ENCODE measurements around the gene TRPC1. TPM values are rescaled to one million over a fixed set of nuclear protein-coding genes. Genes with fewer than 3 reads are reported as not detected.
A peak's percentile ranks its signal among the peaks of the same experiment; 100 is the strongest.

Gene TRPC1
- polyA plus RNA-seq, 1 donor from 2014 or later = 0.45 TPM

DNA sequence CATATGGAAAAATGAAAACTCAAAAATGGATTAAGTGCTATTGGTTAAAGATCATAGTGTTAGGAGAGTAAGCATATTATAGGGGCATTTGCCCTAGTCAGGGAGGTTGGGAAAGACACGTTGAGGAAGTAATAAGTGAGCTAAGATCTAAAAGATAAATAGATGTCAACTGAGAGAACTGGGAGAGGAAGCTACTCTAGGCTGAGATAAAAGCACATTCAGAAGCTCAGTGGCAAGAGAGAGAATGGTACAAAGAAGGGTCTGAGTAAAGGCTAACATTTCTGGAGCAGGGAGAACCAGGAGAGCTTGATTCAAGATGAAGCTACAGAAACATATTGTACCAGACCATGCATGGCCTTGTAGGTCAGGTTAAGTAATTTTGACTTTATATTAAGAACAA lies 63.9 kb downstream of the TRPC1 start:
- H3K36me3 Mint-ChIP-seq = peaks cover under 1% of the 10 kb centered on the region
- H3K27me3 Mint-ChIP-seq = no peaks in the 10 kb centered on the region
- no peaks in the 10 kb centered on the region for H3K9me3 Mint-ChIP-seq
- no peak overlapping the region for H3K4me3 Mint-ChIP-seq
- H3K4me1 Mint-ChIP-seq = no peaks in the 10 kb centered on the region
- H3K27ac Mint-ChIP-seq = no peak overlapping the region

DNA sequence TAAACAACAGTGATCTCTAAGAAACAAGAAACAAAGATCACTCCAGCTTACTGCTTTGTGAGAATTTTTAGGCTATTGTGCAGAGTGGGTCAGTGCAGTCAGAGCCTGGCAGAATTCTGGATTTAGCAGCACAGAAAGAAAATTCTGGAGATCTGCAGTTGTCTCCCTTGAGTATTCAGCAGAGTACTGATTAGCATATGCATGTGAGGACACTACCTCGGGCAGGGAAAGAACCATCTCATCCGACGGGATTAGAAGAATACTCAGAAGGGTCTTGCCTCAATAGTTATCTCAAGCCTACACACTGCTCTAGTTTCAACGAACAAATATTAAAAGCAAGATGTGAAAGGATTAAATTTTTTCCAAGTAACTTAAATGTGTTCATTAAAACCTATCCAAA lies 70.7 kb downstream of the TRPC1 start:
- no peaks in the 10 kb centered on the region for H3K4me1 Mint-ChIP-seq

DNA sequence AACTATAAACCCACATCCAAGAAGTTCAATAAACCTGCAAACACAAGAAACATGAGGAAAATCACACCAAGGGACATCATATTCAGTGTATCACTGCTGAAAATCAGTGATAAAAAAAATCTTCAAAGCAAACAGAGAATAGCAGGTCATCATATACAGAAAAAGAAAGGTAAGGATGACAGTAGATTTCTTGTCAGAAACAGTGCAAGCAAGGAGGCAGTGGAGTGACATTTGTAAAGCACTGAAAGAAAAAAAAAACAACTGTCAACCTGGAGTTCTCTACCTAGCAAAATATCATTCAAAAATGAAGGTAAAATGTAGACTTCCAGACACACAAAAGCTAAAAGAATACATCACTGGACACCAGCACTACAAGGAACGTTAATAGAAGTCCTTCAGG lies 71.5 kb downstream of the TRPC1 start:
- H3K4me3 Mint-ChIP-seq = no peak overlapping the region
- H3K4me1 Mint-ChIP-seq = no peaks in the 10 kb centered on the region
- no peaks in the 10 kb centered on the region for H3K9me3 Mint-ChIP-seq
- peaks cover 3% of the 10 kb centered on the region for H3K36me3 Mint-ChIP-seq
- H3K27me3 Mint-ChIP-seq = no peaks in the 10 kb centered on the region
- H3K27ac Mint-ChIP-seq = no peak overlapping the region

More for the DNA sequence above, 70.7 kb downstream of the TRPC1 start:
- Mint-ChIP-seq H3K36me3 (peaks cover 3% of the 10 kb centered on the region), H3K27me3 (no peaks in the 10 kb centered on the region), H3K27ac (no peak overlapping the region), H3K9me3 (no peaks in the 10 kb centered on the region), H3K4me3 (no peak overlapping the region)

DNA sequence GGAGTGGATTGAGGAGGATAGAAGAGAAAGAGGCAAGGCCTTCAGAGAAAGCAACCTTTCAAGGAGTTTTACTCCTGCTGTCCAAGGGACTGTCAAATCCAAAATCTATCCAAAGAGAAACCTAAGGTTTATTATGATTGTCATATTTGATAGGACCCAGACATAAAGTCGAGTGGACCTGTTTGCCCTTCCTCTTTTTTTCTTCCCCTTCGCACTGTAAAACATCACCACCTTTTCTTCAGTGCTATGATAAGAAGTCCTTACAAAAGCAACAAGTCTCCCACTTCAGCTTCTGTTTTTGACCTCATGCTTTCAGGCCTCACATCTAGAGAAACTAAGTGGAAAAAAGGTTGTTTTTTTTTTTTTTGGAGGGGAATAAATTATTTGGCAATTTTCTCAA lies 73.0 kb downstream of the TRPC1 start:
- Mint-ChIP-seq H3K27me3 (no peaks in the 10 kb centered on the region), H3K4me1 (no peaks in the 10 kb centered on the region), H3K27ac (no peak overlapping the region)

DNA sequence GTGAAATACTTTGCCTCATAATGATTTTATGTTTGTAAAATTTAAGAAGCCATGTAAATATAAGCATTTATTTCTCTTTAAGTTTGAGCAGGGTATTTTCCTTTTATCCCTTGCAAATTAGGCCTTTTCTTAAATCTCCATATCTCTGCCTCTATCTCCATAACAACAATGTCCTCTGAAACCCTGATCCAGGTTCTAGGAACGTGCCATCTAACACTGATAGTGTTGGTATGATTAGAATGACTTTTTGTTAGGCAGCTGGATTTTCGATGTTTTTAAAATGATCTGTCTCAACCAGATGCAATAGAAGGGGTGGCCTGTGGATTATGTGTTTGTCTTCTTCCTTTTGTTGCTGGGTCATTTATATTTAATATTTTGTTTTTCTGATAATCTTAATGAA lies 77.9 kb downstream of the TRPC1 start:
- no peak overlapping the region for H3K27ac Mint-ChIP-seq
- H3K4me3 Mint-ChIP-seq = no peak overlapping the region
- no peaks in the 10 kb centered on the region for H3K9me3 Mint-ChIP-seq
- no peaks in the 10 kb centered on the region for H3K27me3 Mint-ChIP-seq
- no peaks in the 10 kb centered on the region for H3K4me1 Mint-ChIP-seq
- peaks cover 6% of the 10 kb centered on the region for H3K36me3 Mint-ChIP-seq

More for the DNA sequence above, 73.0 kb downstream of the TRPC1 start:
- Mint-ChIP-seq H3K9me3 (no peaks in the 10 kb centered on the region), H3K4me3 (no peak overlapping the region), H3K36me3 (peaks cover 3% of the 10 kb centered on the region)

DNA sequence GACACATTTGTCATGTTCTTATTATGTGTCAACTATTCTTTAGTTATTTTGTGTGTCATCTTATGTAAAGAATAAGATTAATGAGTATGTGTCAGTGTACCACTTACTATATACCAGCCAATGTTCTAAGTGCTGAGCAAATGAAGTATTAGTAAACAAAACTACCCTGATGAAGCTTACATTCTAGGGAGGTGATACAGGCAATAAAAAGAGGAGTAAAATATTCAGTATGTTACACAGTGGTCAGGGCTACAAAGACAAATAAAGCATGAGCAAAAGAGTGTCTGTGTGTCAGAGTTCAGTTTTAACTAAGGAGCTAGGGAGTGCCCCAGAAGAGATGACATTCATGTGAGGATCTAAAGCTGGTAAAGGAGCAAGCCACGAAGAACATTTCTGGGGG lies 79.1 kb downstream of the TRPC1 start:
- Mint-ChIP-seq H3K9me3 (no peaks in the 10 kb centered on the region), H3K27ac (no peak overlapping the region), H3K36me3 (peaks cover 7% of the 10 kb centered on the region), H3K27me3 (no peaks in the 10 kb centered on the region), H3K4me3 (no peak overlapping the region), H3K4me1 (no peaks in the 10 kb centered on the region)

DNA sequence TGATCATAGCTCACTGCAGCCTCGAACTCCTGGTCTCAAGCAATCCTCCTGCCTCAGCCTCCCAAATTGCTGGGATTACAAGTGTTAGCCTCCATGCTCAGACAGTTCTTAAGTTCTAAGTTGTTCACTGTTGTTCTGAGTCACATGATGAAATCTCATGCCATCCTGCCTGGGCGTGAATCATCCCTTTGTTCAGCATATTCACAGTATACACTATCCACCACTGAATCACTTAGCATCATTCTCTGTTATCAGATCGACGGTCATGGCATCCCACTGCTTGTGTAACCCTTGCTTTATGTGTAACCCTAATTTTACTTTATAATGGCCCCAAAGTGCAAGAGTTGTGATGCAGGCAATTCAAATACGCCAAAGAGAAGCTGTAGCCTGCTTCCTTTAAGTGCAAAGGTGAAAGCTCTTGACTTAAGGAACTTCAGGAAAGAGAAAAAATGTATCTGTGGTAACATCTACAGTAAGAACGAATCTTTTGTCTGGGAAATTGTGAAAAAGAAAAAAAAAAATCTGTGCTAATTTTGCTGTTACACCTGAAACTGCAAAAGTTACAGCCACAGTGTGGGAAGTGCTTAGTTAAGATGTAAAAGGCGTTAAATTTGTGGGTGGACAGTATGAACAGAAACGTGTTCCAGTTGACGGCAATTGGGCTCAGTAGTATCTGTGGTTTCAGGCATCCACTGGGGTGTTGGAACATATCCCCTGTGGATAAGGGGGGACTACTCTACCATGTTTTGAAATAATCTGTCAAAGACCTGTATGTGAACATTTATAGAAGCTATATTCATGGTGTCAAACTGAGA lies 84.5 kb downstream of the TRPC1 start:
- no peak overlapping the region for H3K27ac Mint-ChIP-seq
- H3K4me1 Mint-ChIP-seq = no peaks in the 10 kb centered on the region
- peaks cover 4% of the 10 kb centered on the region for H3K36me3 Mint-ChIP-seq
- H3K4me3 Mint-ChIP-seq = no peak overlapping the region
- H3K9me3 Mint-ChIP-seq = no peaks in the 10 kb centered on the region
- no peaks in the 10 kb centered on the region for H3K27me3 Mint-ChIP-seq

DNA sequence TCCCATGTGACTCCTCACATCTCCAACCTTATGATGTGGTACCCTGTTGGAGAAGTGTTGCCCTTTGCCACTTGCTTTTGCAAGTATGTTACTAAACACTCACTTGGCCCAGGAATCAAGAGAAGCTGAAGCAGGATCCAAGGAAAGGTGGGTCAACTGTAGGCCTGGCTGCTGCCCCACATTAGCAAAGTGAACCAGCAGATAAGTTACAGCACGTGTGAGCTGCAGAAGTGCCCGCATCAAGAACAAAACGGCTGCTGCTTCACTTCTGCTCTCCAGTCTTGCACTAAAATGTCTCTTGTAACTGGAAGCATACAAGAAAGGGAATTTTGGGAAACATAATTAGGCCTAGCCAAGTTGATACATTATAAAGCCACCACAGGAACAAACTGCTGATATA lies 85.4 kb downstream of the TRPC1 start:
- Mint-ChIP-seq H3K27me3 (no peaks in the 10 kb centered on the region), H3K36me3 (peaks cover 4% of the 10 kb centered on the region), H3K4me1 (no peaks in the 10 kb centered on the region), H3K4me3 (no peak overlapping the region), H3K27ac (no peak overlapping the region), H3K9me3 (no peaks in the 10 kb centered on the region)

DNA sequence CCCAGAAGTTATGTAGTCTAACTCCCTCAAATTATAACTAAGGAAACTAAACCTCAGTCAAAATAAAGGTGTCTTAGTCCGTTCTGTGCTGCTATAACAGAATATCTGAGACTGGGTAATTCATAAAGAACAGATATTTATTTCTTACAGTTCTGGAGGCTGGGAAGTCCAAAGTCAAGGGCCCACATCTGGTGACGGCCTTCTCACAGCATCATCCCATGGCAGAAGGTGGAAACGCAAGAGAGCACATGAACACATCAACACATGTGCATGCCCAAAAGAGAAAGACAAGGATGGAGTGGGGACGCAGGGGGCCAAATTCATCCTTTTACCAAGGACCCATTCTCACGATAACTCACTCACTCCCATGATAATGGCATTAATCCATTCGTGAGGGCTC lies 92.0 kb downstream of the TRPC1 start:
- Mint-ChIP-seq H3K4me1 (no peaks in the 10 kb centered on the region), H3K9me3 (no peaks in the 10 kb centered on the region), H3K27ac (no peak overlapping the region), H3K27me3 (peaks cover 2% of the 10 kb centered on the region), H3K4me3 (no peak overlapping the region), H3K36me3 (peaks cover 2% of the 10 kb centered on the region)

DNA sequence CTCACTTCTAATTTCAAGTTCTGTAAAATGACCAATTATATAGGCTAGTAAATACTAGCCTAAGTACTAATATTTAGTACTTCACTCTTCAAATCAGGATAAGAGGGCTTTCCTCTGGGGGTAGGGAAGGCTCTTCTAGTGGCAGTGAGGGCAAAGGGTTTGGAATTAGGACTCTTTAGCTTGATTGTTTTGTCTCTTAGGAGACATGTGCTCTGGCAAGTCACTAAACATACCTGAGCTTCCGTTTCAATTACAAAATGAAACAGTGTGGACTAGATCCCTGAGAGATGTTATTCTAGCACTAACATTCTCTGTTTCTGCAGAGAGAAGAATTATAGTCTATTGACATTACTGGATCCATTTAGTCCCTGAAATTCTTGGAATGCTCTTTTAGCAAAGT lies 93.5 kb downstream of the TRPC1 start:
- Mint-ChIP-seq H3K36me3 (no peaks in the 10 kb centered on the region), H3K4me1 (no peaks in the 10 kb centered on the region), H3K27ac (no peak overlapping the region)

DNA sequence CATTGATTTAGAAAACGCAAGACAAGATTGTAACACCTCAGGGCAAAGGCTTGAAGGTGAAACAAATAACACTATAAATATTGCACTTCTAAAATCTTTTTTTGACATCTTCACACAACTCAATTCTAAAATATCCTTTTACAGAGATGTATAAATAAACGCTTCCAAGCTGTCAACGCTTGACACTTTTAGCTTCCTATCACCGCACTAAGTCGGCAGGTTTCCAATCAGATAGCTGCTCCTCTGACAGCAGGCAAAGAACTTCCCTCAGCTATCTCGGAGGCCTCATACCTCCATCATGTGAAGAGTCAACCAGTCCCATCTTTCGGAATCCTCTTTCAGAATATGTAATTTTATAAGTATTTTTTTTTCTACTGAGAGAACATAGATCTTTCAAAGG lies 94.1 kb downstream of the TRPC1 start:
- no peak overlapping the region for H3K27ac Mint-ChIP-seq
- peaks cover 2% of the 10 kb centered on the region for H3K27me3 Mint-ChIP-seq
- no peaks in the 10 kb centered on the region for H3K4me1 Mint-ChIP-seq
- no peaks in the 10 kb centered on the region for H3K9me3 Mint-ChIP-seq
- H3K36me3 Mint-ChIP-seq = no peaks in the 10 kb centered on the region
- H3K4me3 Mint-ChIP-seq = no peak overlapping the region

More for the DNA sequence above, 93.5 kb downstream of the TRPC1 start:
- Mint-ChIP-seq H3K27me3 (peaks cover 2% of the 10 kb centered on the region), H3K9me3 (no peaks in the 10 kb centered on the region), H3K4me3 (no peak overlapping the region)

DNA sequence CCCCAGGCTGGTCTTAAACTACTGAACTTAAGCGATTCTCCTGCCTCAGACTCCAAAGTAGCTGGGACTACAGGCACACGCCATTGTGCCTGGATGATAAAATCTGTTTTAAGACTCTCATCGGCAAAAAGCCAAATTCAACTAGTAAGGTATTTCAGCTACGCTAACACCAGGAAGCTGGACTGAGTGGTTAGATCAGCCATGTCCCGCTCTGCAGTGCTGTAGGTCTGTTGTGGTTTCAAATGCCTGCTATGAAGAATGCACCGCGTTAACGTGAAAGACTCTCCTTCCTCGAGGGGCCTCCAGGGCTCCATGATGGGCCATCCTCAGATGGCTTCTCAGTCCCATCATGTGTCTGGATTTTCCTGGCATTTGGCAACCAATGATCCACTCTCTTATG lies 94.8 kb downstream of the TRPC1 start:
- Mint-ChIP-seq H3K4me1 (no peaks in the 10 kb centered on the region), H3K9me3 (no peaks in the 10 kb centered on the region), H3K27me3 (peaks cover 2% of the 10 kb centered on the region), H3K36me3 (no peaks in the 10 kb centered on the region), H3K27ac (no peak overlapping the region), H3K4me3 (no peak overlapping the region)

DNA sequence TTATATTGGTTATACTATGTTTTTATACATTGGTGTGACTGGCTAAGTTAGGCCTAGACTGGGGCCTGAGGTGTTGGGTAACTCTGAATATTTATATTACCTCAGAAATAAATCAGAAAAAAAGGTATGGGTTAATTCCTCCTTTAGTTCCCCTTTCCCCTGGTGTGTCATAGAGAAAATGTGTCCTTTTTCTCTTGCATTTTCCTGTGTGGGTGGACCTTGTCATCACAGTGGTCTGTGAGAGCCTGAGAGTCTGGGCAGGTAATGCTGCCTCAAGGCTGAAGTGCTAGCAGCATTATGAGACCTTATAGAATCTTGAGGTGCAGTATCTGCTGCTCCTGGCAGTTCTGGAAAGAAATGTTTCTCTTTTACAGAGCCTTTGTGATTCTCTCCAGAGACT lies 95.3 kb downstream of the TRPC1 start:
- Mint-ChIP-seq H3K4me1 (no peaks in the 10 kb centered on the region), H3K27ac (peak overlapping the region in 1 of 3 donors; percentile 74), H3K4me3 (no peak overlapping the region), H3K27me3 (peaks cover 2% of the 10 kb centered on the region), H3K9me3 (no peaks in the 10 kb centered on the region), H3K36me3 (no peaks in the 10 kb centered on the region)

DNA sequence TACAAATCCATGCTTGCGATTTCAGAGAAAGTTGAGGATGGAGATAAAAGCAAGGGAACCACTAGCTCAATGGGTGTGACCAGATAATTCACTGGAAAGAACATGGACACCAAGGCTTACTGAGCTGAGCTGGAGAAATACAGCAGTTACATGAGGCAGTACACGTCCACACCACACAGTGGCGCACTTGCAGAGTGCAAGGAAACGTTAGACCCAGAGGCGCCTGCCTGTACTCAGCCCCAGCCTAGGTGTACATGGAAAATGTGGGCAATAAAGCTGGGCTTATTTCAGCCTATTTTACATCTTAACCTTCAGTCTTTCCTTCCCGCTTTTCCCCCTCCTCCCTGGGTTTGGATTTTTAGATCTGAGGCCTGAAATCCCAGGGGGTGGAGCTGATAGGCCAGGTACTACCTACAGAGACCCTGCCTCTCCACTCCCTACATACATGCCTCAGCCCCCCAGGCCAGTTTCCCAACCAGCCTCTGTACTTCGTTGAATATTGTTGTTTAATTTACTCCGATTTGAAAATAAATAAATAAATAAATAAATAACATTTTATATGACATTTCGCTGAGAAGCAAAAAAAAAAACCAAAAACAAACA lies 105.0 kb downstream of the TRPC1 start:
- no peaks in the 10 kb centered on the region for H3K36me3 Mint-ChIP-seq
- H3K4me3 Mint-ChIP-seq = no peak overlapping the region
- H3K4me1 Mint-ChIP-seq = no peaks in the 10 kb centered on the region
- H3K9me3 Mint-ChIP-seq = no peaks in the 10 kb centered on the region
- H3K27ac Mint-ChIP-seq = peak overlapping the region in 1 of 3 donors; percentile 7
- peaks cover 13% of the 10 kb centered on the region for H3K27me3 Mint-ChIP-seq

DNA sequence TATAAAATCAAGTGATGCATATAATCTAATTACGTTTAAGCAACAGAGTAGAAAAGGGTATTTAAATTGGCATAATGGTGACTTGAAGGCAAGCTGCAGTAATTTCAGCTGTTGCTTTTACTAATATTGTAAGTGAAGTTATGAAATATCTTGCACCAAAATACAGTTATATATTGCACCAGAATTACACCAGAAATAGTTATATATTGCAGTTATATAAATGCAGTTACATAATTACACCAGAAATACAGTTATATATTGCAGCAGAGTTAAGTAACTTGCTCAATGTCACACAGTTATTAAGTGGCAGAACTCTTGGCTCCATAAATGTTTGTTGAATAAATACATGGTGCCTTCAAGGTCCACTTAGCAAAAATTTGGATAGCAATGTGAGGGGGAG lies 113.7 kb downstream of the TRPC1 start:
- H3K27ac Mint-ChIP-seq = no peak overlapping the region

DNA sequence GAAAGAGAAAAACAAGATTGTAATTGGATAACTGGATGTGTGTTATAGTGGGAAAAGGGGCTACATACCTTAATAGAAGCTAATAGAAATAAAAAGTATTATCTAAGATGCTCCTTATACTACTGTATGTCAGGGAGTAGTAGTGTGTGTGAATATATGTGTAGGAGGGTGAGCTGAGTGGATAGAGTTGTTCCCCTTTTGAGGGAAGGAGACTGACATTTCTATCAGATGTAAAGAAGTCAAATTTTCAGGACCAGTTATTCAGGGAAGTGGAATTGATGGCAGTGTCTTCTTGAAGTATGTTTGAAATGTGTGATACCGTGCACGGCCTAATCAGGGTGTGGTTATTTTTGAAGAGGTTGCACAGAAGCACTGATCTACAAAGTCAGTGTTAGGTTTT lies 116.0 kb downstream of the TRPC1 start:
- no peaks in the 10 kb centered on the region for H3K36me3 Mint-ChIP-seq
- H3K9me3 Mint-ChIP-seq = peaks cover 0 to 4% (median 0%) of the 10 kb centered on the region in 3 donors
- H3K27ac Mint-ChIP-seq = no peak overlapping the region
- H3K4me1 Mint-ChIP-seq = no peaks in the 10 kb centered on the region
- H3K4me3 Mint-ChIP-seq = no peak overlapping the region
- H3K27me3 Mint-ChIP-seq = peaks cover 11% of the 10 kb centered on the region

More for the DNA sequence above, 113.7 kb downstream of the TRPC1 start:
- H3K4me1 Mint-ChIP-seq = no peaks in the 10 kb centered on the region
- no peak overlapping the region for H3K4me3 Mint-ChIP-seq
- H3K27me3 Mint-ChIP-seq = peaks cover 13% of the 10 kb centered on the region
- no peaks in the 10 kb centered on the region for H3K9me3 Mint-ChIP-seq
- H3K36me3 Mint-ChIP-seq = no peaks in the 10 kb centered on the region
